Daoy (cell line): ENCODE results near the gene ZNF2. TPM values are rescaled to one million over a fixed set of nuclear protein-coding genes. Genes with fewer than 3 reads are reported as not detected.
A peak's percentile ranks its signal among the peaks of the same experiment; 100 is the strongest.

Experiments used
- DNase-seq: peaks from one replicate; pipeline ENCODE4 v3.0.0-alpha.2; 2015; ENCODE audit warnings: low read depth
- total RNA-seq: library from RNA; depleted of rRNA; stranded (reverse); fragments of >200 nt; shearing (Covaris generic); gene quantifications from 2 replicates; pipeline ENCODE4 v1.2.3, GENCODE V29; 2014; rRNA removed

ZNF2 gene
- total RNA-seq, 1 experiment from 2014 or later, result 3.4 TPM

DNA sequence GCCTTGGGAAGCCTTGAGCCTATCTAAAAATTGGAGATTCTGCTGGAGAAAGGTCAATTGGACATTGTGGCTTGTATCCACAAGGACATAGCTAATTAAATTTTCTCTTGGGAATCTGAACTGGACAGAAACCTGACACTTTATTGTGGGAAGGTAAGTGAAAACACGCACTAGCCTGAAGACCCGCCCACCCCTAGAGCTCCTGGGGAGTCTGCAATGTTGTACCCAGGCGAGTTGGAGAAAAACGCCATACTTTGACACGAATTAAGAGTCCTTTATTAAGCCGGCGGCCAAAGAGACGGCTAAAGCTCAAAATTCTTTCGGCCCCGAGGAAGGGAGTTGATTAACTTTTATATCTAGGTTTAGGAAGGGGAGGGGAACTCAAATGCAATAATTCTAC lies 40.5 kb downstream of the ZNF2 start:
- DNase-seq, result no peak

DNA sequence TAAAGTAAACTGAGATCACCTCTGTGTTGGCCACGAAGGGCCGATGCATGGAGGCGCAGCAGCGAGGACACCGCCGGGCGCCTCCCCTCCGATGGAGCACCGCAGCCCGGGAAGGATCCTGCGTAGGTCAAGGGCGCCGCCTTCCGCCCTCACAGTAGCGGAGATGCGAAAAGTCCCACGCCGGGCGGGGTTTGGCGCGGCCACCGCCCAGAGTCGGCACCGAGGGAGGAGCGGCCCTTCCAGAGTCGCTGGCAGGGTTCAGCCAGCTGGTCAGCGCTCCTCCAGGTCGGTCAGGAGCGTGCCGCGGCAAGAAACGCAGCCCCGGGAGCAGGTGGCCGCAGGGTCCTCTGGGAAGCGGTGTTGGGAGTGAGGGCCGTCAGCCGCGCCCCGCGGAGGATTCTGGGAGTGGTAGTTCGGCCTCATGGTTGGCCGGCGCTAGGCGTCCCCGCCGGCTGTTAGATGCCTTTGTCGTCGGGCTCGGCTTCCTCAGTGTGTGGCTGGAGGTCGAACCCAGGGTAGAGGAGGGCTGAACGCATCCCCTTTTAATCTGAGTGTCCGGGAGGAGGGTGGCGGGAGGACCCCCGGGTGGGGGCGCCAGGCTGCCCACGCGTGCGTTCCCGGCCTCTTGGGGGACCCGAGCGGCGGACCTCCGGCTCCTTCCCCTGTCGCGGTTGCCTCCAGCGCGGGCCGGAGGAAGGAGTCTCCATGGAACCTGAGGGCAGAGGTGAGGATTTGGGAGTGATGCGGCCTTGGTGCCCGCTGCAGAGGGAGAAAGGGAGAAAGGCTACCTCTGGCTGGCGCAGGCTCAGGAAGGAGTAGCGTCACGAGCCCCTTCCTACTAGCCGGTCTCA lies 41.7 kb downstream of the ZNF2 start, which contains the start of gene ZNF892:
Gene ZNF892 (plus strand): TSS at position 411 of the 851 bp plus-strand sequence. CDS start 295 bp downstream, at position 706.
- peak; percentile 94 for DNase-seq

DNA sequence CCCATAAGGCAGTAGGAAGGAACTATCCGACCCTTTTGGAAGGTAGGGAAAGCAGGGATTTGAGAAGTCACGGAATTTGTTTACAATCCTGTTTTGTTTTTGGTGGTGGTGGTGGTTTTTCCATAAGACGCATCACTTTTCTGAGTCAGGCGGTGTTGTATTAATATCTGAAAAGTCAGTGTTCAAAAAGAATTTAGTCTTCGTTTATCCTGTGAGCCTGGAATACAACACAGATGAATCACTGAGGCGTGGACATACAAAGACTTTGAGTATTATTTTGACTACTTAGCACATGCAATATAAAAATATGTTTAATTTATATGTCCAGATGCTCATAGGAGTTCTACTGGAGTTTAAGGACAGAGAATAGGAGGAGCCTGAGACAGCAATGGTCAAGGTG lies 42.5 kb downstream of the ZNF2 start:
- no peak for DNase-seq

DNA sequence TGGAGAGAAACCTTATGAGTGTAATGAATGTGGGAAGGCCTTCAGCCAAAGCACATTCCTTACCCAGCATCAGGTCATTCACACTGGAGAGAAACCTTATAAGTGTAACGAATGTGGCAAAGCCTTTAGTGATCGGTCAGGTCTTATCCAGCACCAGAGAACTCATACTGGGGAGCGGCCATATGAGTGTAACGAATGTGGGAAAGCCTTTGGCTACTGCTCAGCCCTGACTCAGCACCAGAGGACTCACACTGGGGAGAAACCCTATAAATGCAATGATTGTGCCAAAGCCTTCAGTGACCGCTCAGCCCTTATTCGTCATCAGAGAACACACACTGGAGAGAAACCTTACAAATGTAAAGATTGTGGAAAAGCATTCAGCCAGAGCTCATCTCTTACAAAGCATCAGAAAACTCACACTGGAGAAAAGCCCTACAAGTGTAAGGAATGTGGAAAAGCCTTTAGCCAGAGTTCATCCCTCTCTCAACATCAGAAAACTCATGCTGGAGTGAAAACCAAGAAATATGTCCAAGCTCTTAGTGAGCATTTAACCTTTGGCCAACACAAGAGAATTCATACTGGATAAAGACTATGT lies 49.5 kb downstream of the ZNF2 start:
- no peak for DNase-seq

DNA sequence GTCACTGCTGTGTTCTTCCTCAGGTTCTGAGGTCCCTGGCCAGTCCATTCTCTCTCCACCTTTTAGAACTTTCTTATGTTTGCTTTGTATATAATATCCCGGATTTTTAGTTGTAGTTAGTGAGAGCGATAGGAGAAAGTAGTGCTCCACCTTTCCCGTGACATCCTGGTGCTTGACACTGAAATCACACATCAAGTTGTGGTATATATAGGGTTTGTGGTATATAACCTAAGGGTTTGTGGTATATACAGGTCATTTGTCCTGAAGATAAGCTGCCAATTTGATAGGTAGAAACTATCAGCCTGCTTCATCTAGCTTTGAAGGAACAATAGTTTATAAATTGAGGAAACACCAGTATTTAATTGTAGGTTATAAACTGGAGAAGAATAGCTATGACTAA lies 54.8 kb downstream of the ZNF2 start:
- DNase-seq, result no peak

DNA sequence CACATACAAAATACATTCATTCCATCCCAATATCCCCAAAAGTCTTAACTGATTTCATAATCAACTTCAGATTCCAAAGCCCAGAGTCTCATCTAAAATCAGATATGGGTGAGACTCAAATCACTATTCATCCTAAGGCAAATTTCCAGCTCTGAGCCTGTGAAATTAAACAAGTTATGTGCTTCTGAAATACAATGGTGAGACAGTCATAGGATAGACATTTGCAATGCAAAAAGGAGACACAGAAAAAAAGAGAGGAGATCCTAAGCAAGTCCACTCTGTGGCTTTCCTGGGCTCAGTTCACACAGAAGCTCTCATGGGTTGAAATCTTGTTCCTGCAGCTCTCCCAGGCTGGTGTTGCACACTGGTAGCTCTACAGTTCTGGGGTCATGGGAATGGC lies 60.0 kb downstream of the ZNF2 start:
- DNase-seq, result no peak

DNA sequence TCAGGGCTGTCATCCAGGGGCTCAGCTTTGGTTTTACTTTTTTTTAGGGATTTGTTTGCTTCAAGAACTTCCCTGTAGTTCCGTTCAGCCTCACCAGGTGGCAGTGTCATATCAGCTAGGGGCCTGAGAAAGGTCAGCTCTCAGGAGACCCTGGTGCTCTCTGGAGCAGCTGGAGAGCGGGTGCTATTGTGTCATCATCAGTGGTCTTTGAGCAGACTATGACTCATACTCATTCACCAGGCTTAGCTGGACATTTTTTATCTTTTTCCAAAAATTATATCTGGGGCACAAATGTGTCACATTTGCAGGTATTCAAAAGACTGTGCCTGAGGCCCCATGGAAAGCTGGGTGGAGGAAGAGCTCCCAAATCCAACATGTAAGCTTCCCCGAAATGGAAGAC lies 66.1 kb downstream of the ZNF2 start:
- peak; percentile 84 for DNase-seq

DNA sequence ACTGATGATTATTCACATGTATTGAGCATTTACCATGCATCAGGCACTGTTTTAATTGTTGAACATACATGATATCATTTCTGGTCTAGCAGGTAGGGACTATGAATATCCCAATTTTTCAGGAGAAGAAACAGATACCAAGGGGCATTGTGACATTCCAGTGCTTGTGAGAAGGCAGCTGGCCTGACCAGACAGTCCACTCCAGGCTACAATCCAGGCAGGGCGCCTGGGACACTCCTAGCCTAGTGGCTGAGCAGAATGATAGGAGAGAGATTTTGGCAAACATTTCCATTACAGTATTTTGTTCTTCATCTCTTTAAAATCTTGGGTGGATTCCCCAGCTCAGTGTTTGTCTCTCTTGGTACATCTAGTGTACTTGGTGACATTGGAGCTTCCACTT lies 66.6 kb downstream of the ZNF2 start:
- DNase-seq, result no peak

Other genes with a start within 250 kb of the ZNF2 start
- gene MAL, start 140.1 kb upstream of the ZNF2 start, total RNA-seq, result 0.29 and 5.7 TPM in 2 replicates
- gene MRPS5, start 44.0 kb upstream of the ZNF2 start, total RNA-seq, result 65.4 and 92.5 TPM in 2 replicates
- gene ZNF514, start 6.0 kb upstream of the ZNF2 start, total RNA-seq, result 3.1 and 6.7 TPM in 2 replicates
- 1.7 and 5.3 TPM in 2 replicates for gene ZNF892, start 41.7 kb downstream of the ZNF2 start, total RNA-seq
- 0.17 TPM in 1 of 2 replicates, not detected in the other for gene PROM2, start 108.6 kb downstream of the ZNF2 start, total RNA-seq
- gene KCNIP3, start 131.5 kb downstream of the ZNF2 start, total RNA-seq, result 2.6 and 5.5 TPM in 2 replicates
- gene FAHD2A, start 236.9 kb downstream of the ZNF2 start, total RNA-seq, result 13.4 and 28.5 TPM in 2 replicates